ENCODE measurements around the gene SMTNL2. TPM values are rescaled to one million over a fixed set of nuclear protein-coding genes. Genes with fewer than 3 reads are reported as not detected.
A peak's percentile ranks its signal among the peaks of the same experiment; 100 is the strongest.

SMTNL2 gene
- total RNA-seq, 4 donors from 2014 or later: 3.0 to 7.2 (median 4.7) TPM

DNA sequence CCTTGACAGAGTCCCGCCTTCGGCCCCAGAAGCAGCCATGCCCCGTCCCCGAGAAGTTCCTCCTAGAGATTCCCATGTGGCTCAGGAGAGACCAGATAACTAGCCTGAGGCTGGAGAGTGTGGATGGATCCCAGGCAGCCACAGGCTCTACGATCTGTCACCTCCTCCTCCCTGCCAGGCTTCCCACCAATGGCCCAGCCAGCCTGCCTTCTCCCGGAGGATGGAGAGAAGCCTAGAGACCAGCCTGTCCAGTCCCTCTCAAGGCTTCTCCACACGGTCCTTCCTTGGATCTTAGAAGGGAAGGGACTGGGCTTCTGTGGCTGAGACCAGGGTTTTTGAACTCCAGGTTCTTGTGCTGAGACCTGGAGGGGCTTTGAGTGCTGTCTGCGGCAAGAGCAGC is 1.6 kb upstream of the SMTNL2 start:
- Histone ChIP-seq H3K9me3 (no peaks in the 10 kb centered on the region), H3K27ac (replicated peaks in 1 of 4) (no peak overlapping the region), H3K4me1 (peaks cover 23 to 37% (median 33%) of the 10 kb centered on the region in 4 donors), H3K36me3 (no peaks in the 10 kb centered on the region), H3K4me3 (no peak overlapping the region), H3K27me3 (peaks cover 0 to 41% (median 9%) of the 10 kb centered on the region in 4 donors)
- DNase-seq (ENCODE audit: extremely low spot score): no peak
- intact Hi-C loops (cut with DNase I): no loop called here
- no peak for TF ChIP-seq EP300 (IDR thresholded peaks at IDR 0.05)
- TF ChIP-seq, protein P1, sequence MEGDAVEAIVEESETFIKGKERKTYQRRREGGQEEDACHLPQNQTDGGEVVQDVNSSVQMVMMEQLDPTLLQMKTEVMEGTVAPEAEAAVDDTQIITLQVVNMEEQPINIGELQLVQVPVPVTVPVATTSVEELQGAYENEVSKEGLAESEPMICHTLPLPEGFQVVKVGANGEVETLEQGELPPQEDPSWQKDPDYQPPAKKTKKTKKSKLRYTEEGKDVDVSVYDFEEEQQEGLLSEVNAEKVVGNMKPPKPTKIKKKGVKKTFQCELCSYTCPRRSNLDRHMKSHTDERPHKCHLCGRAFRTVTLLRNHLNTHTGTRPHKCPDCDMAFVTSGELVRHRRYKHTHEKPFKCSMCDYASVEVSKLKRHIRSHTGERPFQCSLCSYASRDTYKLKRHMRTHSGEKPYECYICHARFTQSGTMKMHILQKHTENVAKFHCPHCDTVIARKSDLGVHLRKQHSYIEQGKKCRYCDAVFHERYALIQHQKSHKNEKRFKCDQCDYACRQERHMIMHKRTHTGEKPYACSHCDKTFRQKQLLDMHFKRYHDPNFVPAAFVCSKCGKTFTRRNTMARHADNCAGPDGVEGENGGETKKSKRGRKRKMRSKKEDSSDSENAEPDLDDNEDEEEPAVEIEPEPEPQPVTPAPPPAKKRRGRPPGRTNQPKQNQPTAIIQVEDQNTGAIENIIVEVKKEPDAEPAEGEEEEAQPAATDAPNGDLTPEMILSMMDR (IDR thresholded peaks at IDR 0.05): no peak
- no peak for TF ChIP-seq POLR2AphosphoS5 (IDR thresholded peaks at IDR 0.05)
- no peak for TF ChIP-seq POLR2A (IDR thresholded peaks at IDR 0.05; ENCODE audit: low read depth)
- 94% methylated on average over 7 of the region's 8 CpGs for WGBS

DNA sequence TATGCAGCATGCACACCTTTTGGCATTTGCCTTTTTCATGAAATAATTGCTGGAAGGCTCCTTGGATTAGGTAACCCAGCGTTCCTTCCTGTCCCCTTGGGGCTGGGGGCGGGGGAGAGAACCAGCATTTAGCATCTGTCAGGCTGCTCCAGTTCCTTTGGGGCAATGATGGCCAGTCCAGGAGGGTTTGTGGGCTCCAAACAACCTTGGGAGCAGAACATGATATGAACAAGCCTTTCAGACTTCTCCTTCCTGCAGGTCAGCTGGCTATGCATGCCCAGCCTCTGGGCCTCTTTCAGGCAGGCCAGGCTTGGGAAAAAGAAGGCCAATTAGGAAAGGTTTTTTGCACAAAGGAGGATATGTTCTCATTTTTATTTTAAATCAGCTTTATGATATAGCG is 1.1 kb upstream of the SMTNL2 start:
- WGBS: 83% methylated on average over 3 of the region's 3 CpGs
- no peak for DNase-seq (ENCODE audit: extremely low spot score)
- H3K4me3 ChIP-seq: peak overlapping the region in 2 of 4 donors; percentile 63 to 68
- no peaks in the 10 kb centered on the region for H3K9me3 ChIP-seq
- TF ChIP-seq POLR2AphosphoS5 (IDR thresholded peaks at IDR 0.05): no peak
- TF ChIP-seq POLR2A (IDR thresholded peaks at IDR 0.05; ENCODE audit: low read depth): no peak
- TF ChIP-seq, protein P1 (IDR thresholded peaks at IDR 0.05): no peak
- TF ChIP-seq EP300 (IDR thresholded peaks at IDR 0.05): no peak
- H3K36me3 ChIP-seq: no peaks in the 10 kb centered on the region
- no peak overlapping the region for H3K27ac ChIP-seq (replicated peaks in 1 of 4)
- intact Hi-C loops (cut with DNase I): no loop called here
- H3K27me3 ChIP-seq: peaks cover 0 to 41% (median 9%) of the 10 kb centered on the region in 4 donors
- H3K4me1 ChIP-seq: peaks cover 27 to 37% (median 33%) of the 10 kb centered on the region in 4 donors

DNA sequence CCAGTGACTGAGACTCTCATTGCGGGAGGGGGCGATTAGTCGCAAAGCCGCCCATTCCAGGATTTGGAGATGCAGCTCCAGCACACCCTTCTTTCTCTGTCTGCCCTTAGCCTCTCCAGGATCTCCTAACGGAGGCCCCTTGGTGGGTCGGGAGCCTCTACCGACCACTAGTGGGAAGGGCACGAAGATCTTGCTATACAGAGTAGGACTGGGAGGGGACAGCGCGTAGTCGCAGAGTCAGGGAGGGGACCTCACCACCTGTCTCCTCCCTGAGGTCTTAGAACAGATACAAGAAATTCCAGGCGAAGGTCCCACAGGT is 588 bp upstream of the SMTNL2 start:
- peaks cover 28 to 37% (median 33%) of the 10 kb centered on the region in 4 donors for H3K4me1 ChIP-seq
- peaks cover 0 to 41% (median 9%) of the 10 kb centered on the region in 4 donors for H3K27me3 ChIP-seq
- H3K4me3 ChIP-seq: peak overlapping the region; percentile 63 to 68 (median 66)
- 84% methylated on average over 4 of the region's 12 CpGs for WGBS
- intact Hi-C loops (cut with DNase I): no loop called here
- H3K27ac ChIP-seq (replicated peaks in 1 of 4): peak overlapping the region; percentile 74 to 84 (median 79)
- TF ChIP-seq, protein P1 (IDR thresholded peaks at IDR 0.05): peak in 2 of 3 experiments; percentile 7 to 39
- no peak for TF ChIP-seq EP300 (IDR thresholded peaks at IDR 0.05)
- H3K9me3 ChIP-seq: no peaks in the 10 kb centered on the region
- no peak for DNase-seq (ENCODE audit: extremely low spot score)
- H3K36me3 ChIP-seq: no peaks in the 10 kb centered on the region

DNA sequence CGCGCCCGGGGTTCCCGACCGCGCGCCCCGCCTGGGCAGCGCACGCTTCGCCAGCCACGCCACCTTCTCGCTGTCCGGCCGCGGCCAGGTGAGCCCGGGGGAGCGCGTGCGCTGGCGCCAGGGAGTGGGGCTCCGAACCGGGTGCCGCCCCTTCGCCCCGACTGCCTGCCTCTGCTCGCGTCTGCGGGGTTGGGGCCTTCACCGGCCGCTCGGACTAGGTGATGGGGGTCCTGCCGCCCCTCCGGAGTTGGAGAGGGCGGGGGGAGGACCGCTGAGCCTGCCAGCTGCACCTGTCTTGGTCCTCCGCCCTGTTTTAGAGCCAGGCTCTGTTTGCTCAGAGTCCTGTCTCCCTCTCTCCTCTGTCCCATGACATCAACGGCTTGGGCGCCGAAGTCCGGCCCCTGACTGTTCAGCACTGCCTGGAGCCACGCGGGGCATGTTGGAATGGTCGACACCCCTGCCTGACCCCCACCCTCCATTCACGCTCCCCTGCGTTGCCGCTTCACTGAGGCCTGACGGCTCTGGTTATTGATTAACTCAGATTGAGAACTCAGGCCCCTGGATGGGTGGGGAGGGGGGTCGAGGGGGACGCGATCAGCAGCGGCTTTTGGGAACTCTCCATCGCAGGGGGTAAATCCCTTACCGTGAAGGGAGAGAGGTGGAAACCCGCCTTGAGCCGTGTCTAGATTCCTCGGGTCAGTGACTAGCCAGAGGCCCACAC is 748 bp downstream of the SMTNL2 start:
- H3K27ac ChIP-seq (replicated peaks in 1 of 4): peak overlapping the region; percentile 74 to 84 (median 79)
- WGBS: 49% methylated on average over 15 of the region's 57 CpGs
- peaks cover 0 to 41% (median 9%) of the 10 kb centered on the region in 4 donors for H3K27me3 ChIP-seq
- no peaks in the 10 kb centered on the region for H3K36me3 ChIP-seq
- DNase-seq (ENCODE audit: extremely low spot score): no peak
- H3K9me3 ChIP-seq: no peaks in the 10 kb centered on the region
- intact Hi-C loops (cut with DNase I): loop anchor here (5.0 kb wide), 1 partner anchor 37 kb away; no protein-coding TSS in a partner anchor
- TF ChIP-seq POLR2A (IDR thresholded peaks at IDR 0.05; ENCODE audit: low read depth) (no peak), POLR2AphosphoS5 (IDR thresholded peaks at IDR 0.05) (no peak), EP300 (IDR thresholded peaks at IDR 0.05) (no peak)
- TF ChIP-seq, protein P1 (IDR thresholded peaks at IDR 0.05): no peak
- peaks cover 28 to 37% (median 34%) of the 10 kb centered on the region in 4 donors for H3K4me1 ChIP-seq
- peak overlapping the region; percentile 63 to 68 (median 66) for H3K4me3 ChIP-seq
